Upper lobe of left lung (tissue), 6 donors: ENCODE results near the gene BCO1. TPM values are rescaled to one million over a fixed set of nuclear protein-coding genes. Genes with fewer than 3 reads are reported as not detected.

Experiments
- ATAC-seq, 2 donors: fragments of 200-7000 bp; cut with Tn5 transposase; one replicate each; pipeline ENCODE4 v1.9.1; 2022; ENCODE audit warnings: mild to moderate bottlenecking in 2 of 2, moderate library complexity in 2 of 2; ENCODE audit not compliant: low FRiP score in 2 of 2
- DNase-seq, 2 donors: peaks; one replicate each; pipeline ENCODE4 v3.0.0-alpha.2; 2019 to 2020
- H3K27ac ChIP-seq, 4 donors: fragments of 200-600 bp; sonication (generic); one replicate each; pipeline ENCODE4 v1.5.1; 2016 to 2019
- H3K27me3 ChIP-seq, 4 donors: fragments of 200-600 bp; sonication (generic); one replicate each; pipeline ENCODE4 v1.5.1; 2017 to 2019
- H3K36me3 ChIP-seq, 4 donors: fragments of 200-600 bp; sonication (generic); one replicate each; pipeline ENCODE4 v1.5.1; 2016 to 2019
- H3K4me1 ChIP-seq, 4 donors: fragments of 200-600 bp; sonication (generic); one replicate each; pipeline ENCODE4 v1.5.1; 2018 to 2019
- H3K4me3 ChIP-seq, 4 donors: fragments of 200-600 bp; sonication (generic); one replicate each; pipeline ENCODE4 v1.5.1; 2017 to 2019; ENCODE audit warnings: mild to moderate bottlenecking in 2 of 4, moderate library complexity in 1 of 4
- H3K9me3 ChIP-seq, 4 donors: fragments of 200-600 bp; sonication (generic); one replicate each; pipeline ENCODE4 v1.5.1; 2018 to 2019
- EP300 ChIP-seq, 4 donors: sonication (generic); formaldehyde crosslinking; IDR thresholded peaks; one replicate each; pipeline ENCODE4 v1.5.1; 2017; ENCODE audit warnings: antibody characterized with exemption in 4 of 4, control low read depth in 2 of 4
- POLR2A ChIP-seq, 4 donors: fragments of 450-650 bp; IDR thresholded peaks; one replicate each; pipeline ENCODE4 v1.5.1; 2016 to 2017; ENCODE audit warnings: antibody characterized with exemption in 4 of 4, mild to moderate bottlenecking in 2 of 4
- POLR2AphosphoS5 ChIP-seq, 2 donors: sonication (generic); formaldehyde crosslinking; IDR thresholded peaks; one replicate each; pipeline ENCODE4 v1.5.1; 2017; ENCODE audit warnings: antibody characterized with exemption in 2 of 2
- WGBS, 2 donors: methylation state at CpG; one replicate each; pipeline ENCODE4 v1.1.5; 2017 to 2018; 5-methylcytosine and 5-hydroxymethylcytosine counted together
- total RNA-seq, 6 donors: library from RNA; depleted of rRNA in 4 of 6; stranded (reverse); fragments of >200 nt in 4 of 6; gene quantifications; one replicate each; pipeline versions ENCODE4 v1.1.0 to v1.2.1, GENCODE V29; 2016 to 2021
- TF ChIP-seq, protein P1 (sequence below), 6 experiments: fragments of 450-650 bp in 4 of 6; fragments of 200-600 bp in 2 of 6; sonication (generic) in 2 of 6; IDR thresholded peaks; one replicate each; pipeline ENCODE4 v1.5.1; 2016 to 2019; ENCODE audit warnings: antibody characterized with exemption in 6 of 6
- donor health status: DM: no; HTN: no; CAD: no; lungs with moderate emphysema.
- donor health status: DM: no; HTN: yes; CAD: no; lungs with severe emphysema.

BCO1 gene, protein sequence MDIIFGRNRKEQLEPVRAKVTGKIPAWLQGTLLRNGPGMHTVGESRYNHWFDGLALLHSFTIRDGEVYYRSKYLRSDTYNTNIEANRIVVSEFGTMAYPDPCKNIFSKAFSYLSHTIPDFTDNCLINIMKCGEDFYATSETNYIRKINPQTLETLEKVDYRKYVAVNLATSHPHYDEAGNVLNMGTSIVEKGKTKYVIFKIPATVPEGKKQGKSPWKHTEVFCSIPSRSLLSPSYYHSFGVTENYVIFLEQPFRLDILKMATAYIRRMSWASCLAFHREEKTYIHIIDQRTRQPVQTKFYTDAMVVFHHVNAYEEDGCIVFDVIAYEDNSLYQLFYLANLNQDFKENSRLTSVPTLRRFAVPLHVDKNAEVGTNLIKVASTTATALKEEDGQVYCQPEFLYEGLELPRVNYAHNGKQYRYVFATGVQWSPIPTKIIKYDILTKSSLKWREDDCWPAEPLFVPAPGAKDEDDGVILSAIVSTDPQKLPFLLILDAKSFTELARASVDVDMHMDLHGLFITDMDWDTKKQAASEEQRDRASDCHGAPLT
- under 1 TPM in 2 of 6 donors, not detected in 4; 0.17 to 0.92 TPM for total RNA-seq

DNA sequence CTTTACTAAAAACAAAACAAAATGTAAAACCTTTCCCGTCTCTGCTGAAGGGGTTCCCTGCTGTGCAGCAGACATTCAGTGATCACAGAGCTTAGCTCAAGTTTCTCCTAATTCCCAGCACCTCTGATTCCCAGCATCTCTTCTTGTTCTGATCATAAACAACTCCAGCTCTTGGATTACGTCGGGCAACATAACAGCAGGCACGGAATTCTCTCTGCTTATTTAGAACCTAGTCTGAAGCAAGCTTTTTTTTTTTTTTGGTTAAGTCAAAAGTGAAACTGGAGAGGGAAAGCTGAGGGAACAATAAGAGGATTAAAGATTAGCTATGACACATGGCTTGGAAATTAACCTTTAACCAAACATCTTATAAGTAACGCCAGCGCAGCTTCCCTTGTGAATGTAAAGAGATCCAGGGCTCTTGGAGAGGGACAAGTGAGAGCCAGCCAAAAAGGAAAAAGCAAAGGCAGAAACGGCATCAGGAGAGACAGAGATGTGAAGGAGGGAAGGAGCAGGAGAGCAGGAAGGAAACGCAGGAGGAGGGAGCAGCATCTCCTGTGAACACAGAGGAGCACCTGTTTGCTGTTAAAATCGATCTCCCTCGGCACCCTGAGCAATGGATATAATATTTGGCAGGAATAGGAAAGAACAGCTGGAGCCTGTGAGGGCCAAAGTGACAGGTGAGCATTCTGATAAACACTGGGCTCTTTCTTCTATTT is at the start of gene BCO1:
Gene BCO1, plus strand, starts transcription at position 394 of the 716 bp plus-strand sequence. Its CDS starts 220 bp downstream, at position 614.
- Histone ChIP-seq H3K27ac (peak within 1 kb of the TSS; percentile 37 to 68 (median 44)), H3K4me1 (peaks cover 0 to 5% (median 2%) of the 10 kb centered on the region in 4 donors), H3K36me3 (no peaks in the 10 kb centered on the region), H3K27me3 (no peaks in the 10 kb centered on the region), H3K4me3 (peak within 1 kb of the TSS in 3 of 4 donors; percentile 30 to 40 (median 40)), H3K9me3 (no peaks in the 10 kb centered on the region)
- 9 to 14% methylated on average over 10 of the region's 10 CpGs for WGBS, 2 donors
- TF ChIP-seq POLR2AphosphoS5 (IDR thresholded peaks at IDR 0.05) (no peak), EP300 (IDR thresholded peaks at IDR 0.05) (no peak), POLR2A (IDR thresholded peaks at IDR 0.05) (no peak)
- TF ChIP-seq, protein P1, sequence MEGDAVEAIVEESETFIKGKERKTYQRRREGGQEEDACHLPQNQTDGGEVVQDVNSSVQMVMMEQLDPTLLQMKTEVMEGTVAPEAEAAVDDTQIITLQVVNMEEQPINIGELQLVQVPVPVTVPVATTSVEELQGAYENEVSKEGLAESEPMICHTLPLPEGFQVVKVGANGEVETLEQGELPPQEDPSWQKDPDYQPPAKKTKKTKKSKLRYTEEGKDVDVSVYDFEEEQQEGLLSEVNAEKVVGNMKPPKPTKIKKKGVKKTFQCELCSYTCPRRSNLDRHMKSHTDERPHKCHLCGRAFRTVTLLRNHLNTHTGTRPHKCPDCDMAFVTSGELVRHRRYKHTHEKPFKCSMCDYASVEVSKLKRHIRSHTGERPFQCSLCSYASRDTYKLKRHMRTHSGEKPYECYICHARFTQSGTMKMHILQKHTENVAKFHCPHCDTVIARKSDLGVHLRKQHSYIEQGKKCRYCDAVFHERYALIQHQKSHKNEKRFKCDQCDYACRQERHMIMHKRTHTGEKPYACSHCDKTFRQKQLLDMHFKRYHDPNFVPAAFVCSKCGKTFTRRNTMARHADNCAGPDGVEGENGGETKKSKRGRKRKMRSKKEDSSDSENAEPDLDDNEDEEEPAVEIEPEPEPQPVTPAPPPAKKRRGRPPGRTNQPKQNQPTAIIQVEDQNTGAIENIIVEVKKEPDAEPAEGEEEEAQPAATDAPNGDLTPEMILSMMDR (IDR thresholded peaks at IDR 0.05): no peak
- ATAC-seq: peak in 1 of 2 donors; percentile 56
- DNase-seq: no peak

DNA sequence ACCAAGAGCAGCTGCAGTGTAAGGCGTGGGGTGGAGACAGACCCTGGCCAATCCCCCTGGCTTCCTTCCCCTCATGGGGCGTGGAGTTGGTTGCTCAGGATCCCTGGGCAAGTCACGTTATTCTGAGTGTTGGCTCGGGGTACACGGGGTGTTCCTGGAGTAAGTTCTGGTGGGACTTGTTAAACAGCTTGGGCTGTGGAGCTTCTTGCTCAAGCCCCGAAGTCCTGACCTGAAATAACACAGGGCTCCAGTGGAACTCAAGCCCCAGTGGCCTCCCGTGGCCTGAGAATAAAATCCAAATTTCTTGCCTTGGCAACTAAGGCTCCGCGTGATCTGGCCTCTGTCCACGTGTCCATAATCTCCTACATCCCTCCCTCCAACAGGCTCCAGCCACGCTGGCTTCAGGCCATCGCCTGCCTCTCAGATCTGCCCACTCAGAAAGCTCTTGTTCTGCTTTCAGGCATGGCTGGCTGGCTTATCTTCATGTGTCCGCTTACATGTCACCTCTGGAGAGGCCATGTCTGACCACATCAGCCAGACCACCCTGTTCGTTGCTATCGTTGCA is 49.3 kb upstream of the BCO1 start:
- DNase-seq (peak in 1 of 2 donors; percentile 56), ATAC-seq (peak; percentile 72 to 82)
- 49 to 53% methylated on average over 5 to 15 of the region's 15 CpGs for WGBS, 2 donors
- no peaks in the 10 kb centered on the region for H3K9me3 ChIP-seq
- H3K4me3 ChIP-seq: no peak overlapping the region
- no peaks in the 10 kb centered on the region for H3K27me3 ChIP-seq
- no peaks in the 10 kb centered on the region for H3K36me3 ChIP-seq
- H3K4me1 ChIP-seq: peaks cover 0 to 4% (median 0%) of the 10 kb centered on the region in 4 donors
- H3K27ac ChIP-seq: peak overlapping the region in 1 of 4 donors; percentile 1
- TF ChIP-seq EP300 (IDR thresholded peaks at IDR 0.05) (no peak), POLR2AphosphoS5 (IDR thresholded peaks at IDR 0.05) (no peak), POLR2A (IDR thresholded peaks at IDR 0.05) (no peak)
- TF ChIP-seq, protein P1 (IDR thresholded peaks at IDR 0.05): no peak

DNA sequence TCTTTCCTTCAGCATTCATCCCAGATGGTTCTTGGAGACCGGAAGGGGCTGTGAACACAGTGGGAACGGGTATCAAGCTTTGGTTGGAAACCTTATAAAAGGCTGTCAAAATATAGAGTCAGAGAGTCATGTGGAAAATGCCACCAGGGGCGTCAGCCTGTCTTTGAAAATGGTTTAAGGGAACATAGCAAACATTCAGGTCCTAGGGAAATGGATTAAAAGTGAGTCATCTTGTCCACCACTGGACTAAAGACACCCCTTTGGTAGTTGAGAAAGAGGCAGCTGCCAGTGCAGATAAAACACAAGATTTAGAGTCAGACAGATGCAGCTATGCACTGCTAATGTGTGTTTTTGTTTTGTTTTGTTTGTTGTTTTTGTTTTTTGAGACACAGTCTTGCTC is 47.8 kb upstream of the BCO1 start:
- ATAC-seq (no peak), DNase-seq (no peak)
- Histone ChIP-seq H3K9me3 (no peaks in the 10 kb centered on the region), H3K4me1 (peaks cover 0 to 4% (median 0%) of the 10 kb centered on the region in 4 donors), H3K27me3 (no peaks in the 10 kb centered on the region), H3K27ac (no peak overlapping the region), H3K4me3 (no peak overlapping the region), H3K36me3 (no peaks in the 10 kb centered on the region)
- WGBS, 2 donors: 51 to 58% methylated on average over 3 of the region's 3 CpGs
- TF ChIP-seq, protein P1 (IDR thresholded peaks at IDR 0.05): no peak
- TF ChIP-seq POLR2AphosphoS5 (IDR thresholded peaks at IDR 0.05) (no peak), POLR2A (IDR thresholded peaks at IDR 0.05) (no peak), EP300 (IDR thresholded peaks at IDR 0.05) (no peak)

DNA sequence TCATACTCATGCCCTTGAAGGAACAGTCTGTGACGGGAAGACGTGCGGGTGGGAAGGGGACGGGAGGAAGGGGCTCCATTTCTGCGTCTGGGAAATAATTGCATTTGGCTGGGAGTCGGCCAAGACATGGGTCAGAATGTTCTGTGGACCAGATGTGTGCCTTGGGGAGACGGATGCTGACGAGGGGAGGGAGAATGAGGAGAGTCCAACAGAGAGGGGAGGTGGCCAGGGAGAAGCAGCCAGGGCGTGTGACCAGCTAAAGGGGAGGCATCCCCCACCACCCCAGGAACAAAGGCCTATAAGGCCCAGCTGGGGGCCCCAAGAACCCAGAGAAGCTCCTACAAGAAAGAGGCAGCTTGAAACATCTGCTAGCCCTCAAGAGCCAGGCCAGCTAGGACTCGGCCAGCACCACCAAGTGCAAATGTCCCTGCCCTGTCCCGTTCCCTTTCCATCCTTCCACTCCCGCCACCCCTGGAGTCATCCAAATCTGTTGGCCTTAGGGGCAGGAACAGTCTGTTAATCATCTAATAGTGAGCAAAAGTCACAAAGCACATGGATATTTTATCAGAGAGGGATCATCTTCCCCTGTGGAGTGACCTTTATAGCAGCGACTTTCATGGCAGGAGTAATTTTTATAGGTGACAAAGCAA is 42.5 kb upstream of the BCO1 start:
- Histone ChIP-seq H3K4me3 (no peak overlapping the region), H3K4me1 (no peaks in the 10 kb centered on the region), H3K27ac (no peak overlapping the region), H3K36me3 (no peaks in the 10 kb centered on the region), H3K27me3 (no peaks in the 10 kb centered on the region), H3K9me3 (no peaks in the 10 kb centered on the region)
- WGBS, 2 donors: 75 to 77% methylated on average over 13 of the region's 13 CpGs
- ATAC-seq (no peak), DNase-seq (no peak)
- no peak for TF ChIP-seq EP300 (IDR thresholded peaks at IDR 0.05)
- TF ChIP-seq POLR2AphosphoS5 (IDR thresholded peaks at IDR 0.05): no peak
- TF ChIP-seq, protein P1 (IDR thresholded peaks at IDR 0.05): no peak
- no peak for TF ChIP-seq POLR2A (IDR thresholded peaks at IDR 0.05)
